HG02938 (cell line): ENCODE data around the gene COBL.

Experiments used
- ATAC-seq: cut with Tn5 transposase; IDR thresholded peaks from one replicate; pipeline ENCODE4 v1.9.1; 2021; ENCODE audit warnings: mild to moderate bottlenecking, moderate library complexity; ENCODE audit not compliant: unreplicated experiment

Gene COBL

DNA sequence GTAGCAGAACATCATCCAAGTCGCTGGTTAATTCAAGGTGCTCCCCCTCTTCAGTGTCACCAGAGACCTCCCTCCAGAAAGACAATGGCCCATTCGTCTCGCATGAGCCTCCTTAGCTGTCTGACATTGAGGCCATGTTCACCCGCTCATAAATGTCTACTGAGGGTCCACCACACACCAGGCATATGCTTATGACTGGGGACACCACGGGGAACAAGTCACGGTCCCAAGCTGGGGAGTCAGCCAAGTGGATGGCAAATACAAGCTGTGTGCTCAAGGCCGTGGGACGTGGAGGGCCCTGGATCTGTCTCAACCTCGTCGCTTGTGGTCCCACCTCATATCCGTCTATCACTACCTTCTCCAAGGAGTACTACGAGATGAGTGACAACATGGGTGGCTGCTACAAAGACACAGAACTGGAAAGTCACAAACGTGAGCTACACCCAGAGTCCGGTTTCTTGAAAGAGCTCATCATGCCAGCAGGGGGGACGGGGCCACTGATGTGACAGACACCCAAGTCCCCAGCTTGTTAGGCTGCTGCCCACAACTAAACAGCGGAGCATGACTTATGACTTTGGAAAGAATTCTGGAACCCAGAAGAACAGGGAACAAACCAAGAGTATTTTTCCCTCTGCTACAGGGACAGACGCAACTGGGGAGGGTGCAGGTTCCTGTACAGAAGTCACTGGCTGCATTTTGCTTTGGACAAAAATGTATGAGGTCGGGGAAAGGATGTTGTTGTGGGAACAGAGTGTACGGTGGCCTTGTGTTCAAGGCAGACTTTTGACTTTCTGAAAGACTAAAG is 189.6 kb downstream of the COBL start:
- no peak for ATAC-seq

DNA sequence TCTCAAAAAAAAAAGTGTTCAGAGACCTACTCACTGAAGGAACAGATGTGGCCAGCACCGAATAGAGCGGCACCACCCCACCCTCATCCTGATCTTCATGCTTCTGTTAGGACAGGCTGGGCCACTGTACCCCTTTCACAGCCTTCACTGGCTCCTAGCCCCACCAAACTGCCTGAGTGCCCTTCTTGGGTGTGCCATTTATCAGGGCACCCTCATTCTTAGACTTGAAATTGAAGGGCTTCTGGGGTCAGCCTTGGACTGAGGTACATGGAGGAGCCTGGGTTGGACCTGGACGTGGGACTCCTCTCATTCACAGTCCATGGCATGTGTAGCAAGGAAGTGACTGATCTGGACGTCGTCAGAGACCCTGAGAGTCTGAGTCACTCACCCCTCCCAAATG is 190.3 kb downstream of the COBL start:
- no peak for ATAC-seq

DNA sequence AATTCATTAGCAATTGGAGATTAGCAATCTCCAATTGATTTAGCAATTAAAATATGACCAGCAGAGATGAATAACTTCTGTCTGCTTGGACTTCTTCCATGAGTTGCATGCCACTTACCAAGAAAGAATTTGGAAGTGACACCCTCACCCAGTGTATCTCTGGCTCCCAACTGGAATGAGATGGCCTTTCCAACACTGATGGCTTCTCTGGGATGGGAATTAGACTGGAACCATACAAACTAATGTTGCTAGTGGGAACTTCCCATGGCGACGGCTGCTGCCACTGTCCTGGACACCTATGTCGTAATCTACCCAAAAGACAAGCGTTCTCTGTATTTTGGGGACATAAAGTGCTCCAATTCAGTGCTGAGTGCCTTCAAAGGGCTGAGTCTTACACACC is 192.3 kb downstream of the COBL start:
- no peak for ATAC-seq

DNA sequence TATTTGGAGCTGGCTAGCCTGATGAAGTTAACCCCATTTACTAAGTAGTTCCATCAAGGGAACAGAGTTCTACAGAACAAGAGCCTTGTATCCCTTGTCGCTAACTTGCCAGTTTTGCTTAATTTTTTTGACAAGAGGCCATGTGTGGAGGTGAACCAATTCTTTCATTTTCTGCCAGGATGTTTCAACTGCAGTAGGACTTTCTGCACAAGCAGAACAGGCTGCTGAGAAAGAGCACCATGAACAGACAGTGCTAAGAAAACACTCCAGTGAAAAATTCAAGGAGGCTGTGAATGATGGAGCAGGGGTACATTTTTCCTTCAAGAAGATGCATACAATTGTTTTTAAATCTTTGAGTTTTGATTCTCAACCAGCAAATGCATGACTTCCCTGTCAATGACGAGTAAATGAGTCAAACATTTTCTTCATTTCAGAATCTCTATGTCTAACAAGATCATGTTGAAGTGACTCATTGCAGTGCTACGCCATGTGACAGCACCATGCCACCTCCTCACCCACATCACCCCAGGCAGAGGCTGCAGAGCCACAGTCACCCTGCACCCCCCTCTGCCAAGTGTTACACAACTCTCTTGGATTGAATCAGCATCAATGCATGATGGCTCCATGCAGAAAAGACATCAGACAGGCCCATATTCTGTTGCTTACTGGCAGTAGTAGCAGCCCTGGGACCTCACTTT is 193.1 kb downstream of the COBL start:
- ATAC-seq, result no peak

GRCh38 chr7:51121931-51122425 is 194.6 kb downstream of the COBL start:
- ATAC-seq, result no peak

- ATAC-seq, result no peak
These were observed 195.4 kb downstream of the COBL start for GRCh38 chr7:51121036-51121790.

DNA sequence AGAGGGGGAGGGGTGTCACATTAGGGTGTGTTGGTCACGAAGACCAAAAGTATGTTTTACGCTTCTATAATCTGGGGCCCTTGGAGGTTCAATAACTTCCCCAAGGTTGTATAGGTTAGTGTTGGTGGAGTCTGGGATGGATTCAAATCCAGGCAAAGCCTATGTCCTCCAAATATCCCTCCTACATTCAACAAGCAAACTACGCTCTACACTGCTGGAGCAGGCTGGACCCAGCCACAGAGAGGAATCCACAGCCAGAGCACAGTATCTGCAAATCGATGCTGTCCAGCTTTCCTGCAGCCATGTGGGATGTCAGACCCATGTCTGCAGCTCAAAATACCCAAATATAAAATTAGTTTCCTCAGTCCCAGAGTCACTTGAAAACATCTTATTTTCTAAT is 198.0 kb downstream of the COBL start:
- no peak for ATAC-seq

DNA sequence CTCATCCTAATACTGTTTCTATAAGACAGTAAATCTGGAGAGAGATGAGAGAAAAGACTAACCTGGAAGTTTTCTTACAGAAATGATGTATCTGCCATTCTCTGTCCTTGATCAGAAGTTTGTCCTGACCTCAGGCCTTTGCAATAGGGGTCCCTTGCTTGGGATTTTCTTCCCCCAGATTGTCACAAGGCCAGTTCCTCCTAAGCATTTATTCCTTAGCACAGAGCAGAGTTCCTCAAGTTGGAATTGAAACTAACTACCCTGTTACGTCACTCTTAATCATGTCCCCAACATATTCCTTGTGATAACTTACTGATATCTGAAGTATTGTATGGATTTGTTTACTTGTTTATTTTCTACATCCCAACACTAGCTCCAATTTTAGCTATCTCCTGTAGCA is 202.1 kb downstream of the COBL start:
- no peak for ATAC-seq

DNA sequence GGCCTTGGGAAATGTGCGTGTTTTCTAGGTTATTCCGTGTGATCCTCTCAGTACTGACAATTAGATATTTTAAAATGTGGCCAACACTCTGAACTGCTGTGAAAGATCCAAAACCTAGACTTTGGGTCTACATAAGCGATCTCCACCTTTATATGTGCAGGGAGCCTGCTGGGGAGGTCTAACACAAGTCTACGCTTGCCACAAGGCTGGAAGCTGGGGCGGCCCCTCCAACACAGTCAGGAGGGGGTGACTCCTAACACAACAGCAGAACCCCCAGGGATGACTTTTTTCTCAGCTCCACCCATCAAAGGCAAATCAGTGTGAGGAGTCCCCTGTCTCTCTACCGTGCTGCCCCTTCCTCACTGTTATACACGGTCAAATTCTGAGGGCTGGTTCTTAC is 202.6 kb downstream of the COBL start:
- ATAC-seq, result no peak

- no peak for ATAC-seq
These were observed 203.0 kb downstream of the COBL start for GRCh38 chr7:51113560-51113959.

DNA sequence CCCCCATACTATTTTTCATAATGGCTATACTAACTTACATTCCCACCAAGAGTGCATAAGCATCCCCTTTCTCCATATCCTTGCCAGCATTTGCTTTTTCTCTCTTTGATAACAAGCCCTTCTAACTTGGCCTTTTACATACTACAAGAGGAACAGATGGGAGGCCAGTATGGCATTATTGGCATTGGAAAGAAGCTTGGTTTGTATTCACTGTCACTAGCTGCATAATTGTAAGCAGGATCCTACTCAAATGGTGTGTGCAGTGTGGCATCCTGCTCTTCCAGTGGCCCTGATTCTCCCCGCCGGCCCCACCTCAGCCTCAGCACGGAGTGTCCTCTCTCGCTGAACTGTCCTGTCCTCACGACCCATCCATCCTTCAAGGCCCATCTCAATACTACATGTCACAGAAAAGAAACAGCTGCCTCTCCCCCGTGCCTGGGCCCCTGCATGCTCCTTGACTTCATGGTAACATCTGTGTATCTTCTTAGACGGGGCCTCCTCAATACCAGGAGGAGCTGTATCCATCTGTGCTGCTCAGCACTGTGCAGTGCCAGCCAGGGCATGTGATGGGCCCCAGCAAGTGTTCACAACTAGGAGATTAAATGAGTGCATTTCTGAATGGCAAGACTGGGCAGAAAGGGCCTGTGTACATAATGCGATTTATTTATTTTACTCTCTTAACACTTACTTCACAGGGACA is 205.2 kb downstream of the COBL start:
- no peak for ATAC-seq

DNA sequence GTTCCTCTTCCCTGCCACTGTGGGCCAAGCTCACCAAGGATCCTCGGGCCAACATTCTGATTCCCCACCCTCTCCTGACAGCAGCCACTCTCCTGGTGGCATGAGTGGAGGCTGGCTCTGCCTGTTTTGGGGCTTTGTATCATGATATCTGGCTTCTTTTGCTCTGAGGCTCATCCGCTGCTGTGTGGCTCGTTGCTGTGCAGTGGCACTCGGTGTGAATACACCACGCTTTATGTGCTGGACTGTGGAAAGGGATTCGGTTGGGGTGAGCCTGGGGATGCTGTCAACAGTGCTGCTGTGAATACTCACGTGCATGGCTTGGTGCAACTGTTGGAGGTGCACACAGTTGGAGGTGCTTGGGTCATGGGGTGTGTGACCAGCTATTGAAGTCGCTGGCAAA is 208.5 kb downstream of the COBL start:
- no peak for ATAC-seq

- no peak for ATAC-seq
These were observed 212.3 kb downstream of the COBL start for GRCh38 chr7:51104278-51104677.

GRCh38 chr7:51103718-51104117 is 212.9 kb downstream of the COBL start:
- no peak for ATAC-seq

DNA sequence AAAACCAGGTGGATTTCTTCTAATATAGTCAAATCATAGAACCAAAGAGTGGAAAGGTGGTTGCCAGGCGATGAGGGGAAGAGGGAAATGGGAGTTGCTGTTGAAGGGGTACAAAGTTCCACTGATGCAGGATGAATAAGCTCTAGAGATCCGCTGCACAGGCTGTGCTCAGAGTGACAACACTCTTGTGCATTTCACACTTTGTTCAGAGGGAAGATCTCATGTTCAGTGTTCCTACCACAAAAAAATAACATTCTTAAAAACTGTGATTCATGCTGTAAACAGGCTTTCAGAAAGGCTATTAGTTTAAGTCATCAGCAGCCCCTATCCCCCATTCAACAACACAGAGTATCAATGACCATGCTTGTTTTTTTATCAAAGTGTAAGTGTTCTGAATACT is 213.8 kb downstream of the COBL start:
- no peak for ATAC-seq

DNA sequence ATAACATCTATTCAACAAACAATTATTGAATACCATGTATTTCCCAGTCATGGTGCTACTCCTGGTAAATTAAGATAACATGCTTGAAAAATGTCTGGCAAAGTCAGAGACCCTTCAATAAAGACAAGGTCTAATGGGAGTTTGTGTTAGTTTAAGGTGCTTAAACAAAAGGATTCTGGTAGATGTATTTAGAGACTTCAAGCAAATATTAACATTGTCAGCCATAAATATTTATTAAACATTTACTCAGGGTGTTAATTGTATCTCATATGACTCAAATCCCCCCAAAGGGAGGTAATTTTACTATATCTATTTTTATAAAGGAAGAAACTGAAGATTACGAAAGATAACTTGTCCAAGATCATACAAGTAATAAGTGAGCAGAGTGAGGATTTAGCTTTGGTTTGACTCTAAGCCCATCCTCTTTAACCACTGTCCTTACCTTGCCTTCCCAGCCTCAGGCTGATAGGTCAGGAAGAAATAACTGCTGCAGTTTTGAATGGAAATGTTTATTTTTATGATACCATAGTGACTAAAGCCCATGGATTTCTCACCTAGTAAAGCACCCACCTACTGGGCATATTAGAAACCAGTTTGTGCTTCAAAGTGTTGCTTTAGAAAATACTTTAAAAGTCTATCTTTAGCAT is 215.4 kb downstream of the COBL start:
- no peak for ATAC-seq

DNA sequence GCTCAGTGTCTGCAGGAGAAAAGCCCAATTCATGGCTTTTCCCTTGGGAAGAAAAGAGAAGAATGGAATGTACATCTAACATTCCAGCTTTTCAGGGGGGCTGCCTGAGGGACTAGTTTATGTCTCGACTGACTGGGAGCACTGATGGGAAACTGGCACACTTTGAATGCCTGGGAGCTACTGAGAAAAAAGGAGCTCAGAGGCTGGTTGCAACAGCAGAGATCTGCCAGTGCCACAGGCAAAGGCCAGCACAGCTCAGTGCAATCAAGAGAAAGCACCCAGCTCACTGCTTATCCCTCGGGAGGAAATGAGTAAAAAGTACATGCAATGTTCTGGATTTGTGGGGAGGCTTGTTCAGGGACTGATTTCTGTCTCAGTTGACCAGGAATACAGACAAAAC is 226.2 kb downstream of the COBL start:
- no peak for ATAC-seq

- ATAC-seq, result no peak
These were observed 231.4 kb downstream of the COBL start for GRCh38 chr7:51085034-51085692.

- ATAC-seq, result no peak
These were observed 232.5 kb downstream of the COBL start for GRCh38 chr7:51084121-51084520.

- ATAC-seq, result no peak
These were observed 233.6 kb downstream of the COBL start for GRCh38 chr7:51082940-51083533.
